HCT116 (cell line): ENCODE results near the gene MED25. TPM values are rescaled to one million over a fixed set of nuclear protein-coding genes. Genes with fewer than 3 reads are reported as not detected.

Experiments
- ATAC-seq: fragments of 200-7000 bp; cut with Tn5 transposase; 2 replicates; pipeline ENCODE4 v1.9.1; 2020; ENCODE audit warnings: mild to moderate bottlenecking, moderate library complexity
- BruUV-seq: library from RNA; stranded (reverse); fragments of 400-500 nt; replicated peaks from 2 replicates; lab custom pipeline; 2021; lab: Mats Ljungman, UMichigan
- CTCF ChIA-PET: fragments of 300-600 bp; sonication (Branson Sonifier 250); formaldehyde crosslinking; loops from one replicate; lab custom pipeline; 2021; ENCODE audit warnings: antibody characterized with exemption; lab: Charles Lee
- POLR2A ChIA-PET: fragments of 300-600, 350-600 bp; sonication (Branson Sonifier 250); formaldehyde crosslinking; loops from one replicate; lab custom pipeline; 2021; ENCODE audit warnings: antibody characterized with exemption; lab: Charles Lee
- RAD21 ChIA-PET, 2 experiments: fragments of 300-600 bp; sonication (Branson Sonifier 250); formaldehyde crosslinking; loops; one replicate each; lab custom pipeline; 2023; ENCODE audit warnings: low total read pairs in 2 of 2; ENCODE audit not compliant: uncharacterized antibody in 2 of 2, unreplicated experiment in 2 of 2, low non-redundant PET in 1 of 2; lab: Charles Lee
- DNase-seq: peaks from one replicate; pipeline ENCODE4 v3.0.0-alpha.2; 2010; ENCODE audit warnings: low read depth, low spot score
- H2AFZ ChIP-seq: fragments of 200-600 bp; shearing (Covaris generic), sonication (generic); 2 replicates; pipeline ENCODE4 v1.6.1; 2017; ENCODE audit warnings: low read depth, mixed run types, mixed read lengths, antibody characterized with exemption, low read length; ENCODE audit not compliant: poor library complexity, severe bottlenecking
- H3K27ac ChIP-seq: 2 replicates; pipeline ENCODE4 v1.5.1; 2012; ENCODE audit warnings: low read depth, low read length
- H3K27me3 ChIP-seq: fragments of 200-600 bp; sonication (generic); 2 replicates; pipeline ENCODE4 v1.6.1; 2016; ENCODE audit warnings: mixed run types, low read length, mixed read lengths; ENCODE audit not compliant: insufficient read depth
- H3K36me3 ChIP-seq, 2 experiments: fragments of 200-500 bp in 1 of 2; fragments of 200-600 bp in 1 of 2; sonication (Bioruptor generic) in 1 of 2; sonication (generic) in 1 of 2; 2 replicates each; pipeline versions ENCODE4 v1.5.1 to v1.6.1; 2014 to 2016; ENCODE audit warnings: low read length in 2 of 2, inconsistent platforms in 1 of 2, mixed read lengths in 1 of 2, mixed run types in 1 of 2; ENCODE audit not compliant: insufficient read depth in 2 of 2, control insufficient read depth in 1 of 2
- H3K4me1 ChIP-seq, 2 experiments: fragments of 200-600 bp in 1 of 2; sonication (generic) in 1 of 2; 2 replicates each; pipeline versions ENCODE4 v1.5.1 to v1.6.1; 2012 to 2017; ENCODE audit warnings: low read length in 2 of 2, inconsistent platforms in 1 of 2, mild to moderate bottlenecking in 1 of 2, mixed read lengths in 1 of 2, mixed run types in 1 of 2, moderate library complexity in 1 of 2; ENCODE audit not compliant: insufficient read depth in 2 of 2, control insufficient read depth in 1 of 2
- H3K4me2 ChIP-seq: fragments of 200-600 bp; sonication (generic); 2 replicates; pipeline ENCODE4 v1.6.1; 2017; ENCODE audit warnings: mixed run types, low read length, mixed read lengths
- H3K4me3 ChIP-seq, 2 experiments: fragments of 200-600 bp in 1 of 2; sonication (generic) in 1 of 2; replicated peaks in 1 of 2; 2 replicates each; pipeline ENCODE4 v1.5.1; 2011 to 2016; ENCODE audit warnings: low read length in 2 of 2, control low read depth in 1 of 2, low read depth in 1 of 2, mild to moderate bottlenecking in 1 of 2, mixed read lengths in 1 of 2, mixed run types in 1 of 2
- H3K79me2 ChIP-seq: fragments of 200-600 bp; sonication (generic); 2 replicates; pipeline ENCODE4 v1.6.1; 2017; ENCODE audit warnings: mild to moderate bottlenecking, mixed run types, low read length, moderate library complexity, mixed read lengths; ENCODE audit not compliant: insufficient read depth
- H3K9ac ChIP-seq: fragments of 200-600 bp; sonication (generic); 2 replicates; pipeline ENCODE4 v1.6.1; 2016; ENCODE audit warnings: low read length, mixed read lengths
- H3K9me2 ChIP-seq: fragments of 200-600 bp; sonication (generic), shearing (Covaris generic); 2 replicates; pipeline ENCODE4 v1.6.1; 2017; ENCODE audit warnings: mixed run types, mild to moderate bottlenecking, moderate library complexity; ENCODE audit not compliant: insufficient read depth
- H3K9me3 ChIP-seq, 2 experiments: fragments of 200-500 bp in 1 of 2; fragments of 200-600 bp in 1 of 2; sonication (Bioruptor generic) in 1 of 2; sonication (generic) in 1 of 2; 2 replicates each; pipeline ENCODE4 v1.6.1; 2014 to 2017; ENCODE audit warnings: low read length in 2 of 2, mixed read lengths in 2 of 2, inconsistent platforms in 1 of 2, low read depth in 1 of 2, mild to moderate bottlenecking in 1 of 2, mixed run types in 1 of 2, moderate library complexity in 1 of 2; ENCODE audit not compliant: control insufficient read depth in 1 of 2, insufficient read depth in 1 of 2
- H4K20me1 ChIP-seq: fragments of 200-600 bp; sonication (generic), shearing (Covaris generic); 2 replicates; pipeline ENCODE4 v1.6.1; 2017; ENCODE audit warnings: mixed run types, mild to moderate bottlenecking, moderate library complexity; ENCODE audit not compliant: insufficient read depth
- CTCF ChIP-seq, 3 experiments: fragments of 200-600 bp in 1 of 3; sonication (generic) in 1 of 3; IDR thresholded peaks in 2 of 3; conservative IDR thresholded peaks in 1 of 3; 2 replicates each; pipeline ENCODE4 v1.5.1; 2012 to 2017; ENCODE audit warnings: low read depth in 2 of 3, low read length in 2 of 3, antibody characterized with exemption in 1 of 3, borderline replicate concordance in 1 of 3, control low read depth in 1 of 3, mild to moderate bottlenecking in 1 of 3, mixed read lengths in 1 of 3, mixed run types in 1 of 3, moderate library complexity in 1 of 3; ENCODE audit not compliant: insufficient read depth in 1 of 3
- POLR2AphosphoS5 ChIP-seq: IDR thresholded peaks from 2 replicates; pipeline ENCODE4 v1.6.1; 2011; ENCODE audit warnings: mild to moderate bottlenecking, low read depth, low read length, moderate library complexity
- REST ChIP-seq: IDR thresholded peaks from 2 replicates; pipeline ENCODE4 v1.6.1; 2012; ENCODE audit warnings: low read depth
- SIN3A ChIP-seq: IDR thresholded peaks from 2 replicates; pipeline ENCODE4 v1.6.1; 2012; ENCODE audit warnings: low read depth
- YY1 ChIP-seq: IDR thresholded peaks from 2 replicates; pipeline ENCODE4 v1.6.1; 2011; ENCODE audit warnings: low read length, low read depth, moderate library complexity, mild to moderate bottlenecking; ENCODE audit not compliant: insufficient replicate concordance; ENCODE audit errors: extremely low read depth
- ZFX ChIP-seq: fragments of 450-650 bp; IDR thresholded peaks from 2 replicates; pipeline ENCODE4 v1.6.1; 2017
- ZNF274 ChIP-seq: fragments of 200-500 bp; sonication (Bioruptor generic); IDR thresholded peaks from 2 replicates; pipeline ENCODE4 v1.6.1; 2014; ENCODE audit warnings: mild to moderate bottlenecking, low read depth, low read length, inconsistent platforms
- intact Hi-C: fragments of 100-400 bp; cut with micrococcal nuclease; formaldehyde crosslinking; loops from 2 replicates; pipeline ENCODE4 v1.10.0; 2022
- total RNA-seq: library from RNA; stranded (reverse); gene quantifications from one replicate; pipeline ENCODE4 v1.2.1, GENCODE V29; 2021; ENCODE audit not compliant: unreplicated experiment

The MED25 gene
- total RNA-seq, 1 experiment from 2014 or later = 77.7 TPM

DNA sequence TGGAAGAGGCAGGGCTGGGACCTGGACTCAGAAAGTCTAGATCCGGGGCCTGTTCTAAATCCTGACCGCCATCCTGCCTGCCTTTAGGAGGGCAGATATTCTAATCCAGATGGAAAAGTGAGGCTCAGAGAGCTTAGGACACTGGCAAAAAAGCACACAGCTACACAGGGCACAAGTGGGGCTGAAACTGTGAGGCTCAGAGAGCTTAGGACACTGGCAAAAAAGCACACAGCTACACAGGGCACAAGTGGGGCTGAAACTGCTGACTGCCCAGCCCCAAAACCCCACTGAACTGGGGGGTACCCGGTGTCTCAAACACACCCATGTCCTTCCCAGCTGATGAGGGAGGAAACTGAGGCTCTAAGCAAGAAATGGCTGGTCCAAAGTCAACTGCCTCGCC is 57.1 kb downstream of the MED25 start:
- no TSS peak for BruUV-seq
- Histone ChIP-seq H3K36me3 (peaks cover 0 to 11% of the 10 kb centered on the region in 2 experiments; a peak in 1 of 4 replicates), H4K20me1 (no peaks in the 10 kb centered on the region), H3K9me3 (no peaks in the 10 kb centered on the region), H3K9me2 (no peaks in the 10 kb centered on the region), H3K4me1 (peaks cover 20 to 38% of the 10 kb centered on the region in 2 experiments), H3K4me2 (peak overlapping the region; percentile 99), H3K79me2 (peaks cover 35% of the 10 kb centered on the region), H3K9ac (peak overlapping the region; percentile 93), H3K4me3 (peak overlapping the region; percentile 79 to 89), H3K27me3 (no peaks in the 10 kb centered on the region), H3K27ac (peak overlapping the region; percentile 98), H2AFZ (no peak overlapping the region)
- no peak for DNase-seq
- ATAC-seq = no peak
- ChIA-PET CTCF (no interaction called here), POLR2A (interaction anchor here (1.2 kb wide), 1 partner anchor 10 kb away, joined by 4 read pairs; no protein-coding TSS in a partner anchor), RAD21 (no interaction called here)
- no peak for TF ChIP-seq ZNF274
- TF ChIP-seq SIN3A = no peak
- TF ChIP-seq REST = no peak
- no peak for TF ChIP-seq CTCF (IDR thresholded peaks at IDR 0.05 in 2 of 3, conservative IDR thresholded peaks at IDR 0.05 in 1 of 3; ENCODE audit: borderline replicate concordance in 1 of 3, insufficient read depth in 1 of 3, low read depth in 2 of 3, low read length in 2 of 3)
- TF ChIP-seq POLR2AphosphoS5 = no peak
- no peak for TF ChIP-seq YY1
- TF ChIP-seq ZFX = no peak
- intact Hi-C loops = no loop called here
